ENCODE data around the gene EPB41L4B. TPM values are rescaled to one million over a fixed set of nuclear protein-coding genes. Genes with fewer than 3 reads are reported as not detected.

EPB41L4B gene
- total and polyA plus RNA-seq, 2 of the 13 experiments (the other 11 are each of a cell fraction or from before 2014, with no cell fraction given), result 17.6 to 22.1 TPM

GRCh38 chr9:109179801-109180523, 140.9 kb downstream of the EPB41L4B start:
- CTCF ChIA-PET (ENCODE audit: low intra/inter-chr PET ratio, low total read pairs), result no interaction called here
- FAIRE-seq (no peak), DNase-seq (ENCODE audit: low spot score) (no peak), ATAC-seq (no peak)
- intact Hi-C loops (cut with micrococcal nuclease; ENCODE audit: unreplicated experiment) (loop anchor here (5.0 kb wide), 3 partner anchors 58 to 167 kb away; no protein-coding TSS in a partner anchor), in situ Hi-C loops (cut with HindIII; ENCODE audit: extremely low pct_ligation_motif_present, low pct_unique_long_range_greater_than_20kb) (loop anchor here (25.0 kb wide), 1 partner anchor 332 kb away; no protein-coding TSS in a partner anchor)
- 49% methylated on average over 7 of the region's 9 CpGs for WGBS (ENCODE audit: low lambda C conversion rate)
- H3K4me2 ChIP-seq (ENCODE audit: low read depth, low read length), result 0 out of 2 replicates have a peak overlapping the region, but pooled peaks have one; percentile 11
- H3K27ac ChIP-seq (ENCODE audit: extremely low read length, insufficient read depth, low read length), result no peak overlapping the region
- no TSS peak for BruUV-seq (replicated peaks)
- no peak overlapping the region for H2AFZ ChIP-seq (ENCODE audit: low read length)
- H3K27me3 ChIP-seq (ENCODE audit: control insufficient read depth in 1 of 2, insufficient read depth in 2 of 2, low read length in 2 of 2), result 0 out of 5 replicates have a peak, but pooled peaks cover 0 to 2% of the 10 kb centered on the region in 2 experiments
- H3K9me3 ChIP-seq (ENCODE audit: low read length), result no peaks in the 10 kb centered on the region
- H3K36me3 ChIP-seq (replicated peaks in 1 of 2; ENCODE audit: control insufficient read depth in 1 of 2, insufficient read depth in 2 of 2, low read length in 2 of 2), result no peaks in the 10 kb centered on the region
- TF ChIP-seq STAG1 (CRISPR knock-in tag; IDR thresholded peaks at IDR 0.05), result 0 out of 2 replicates have a peak, but pooled peaks have one; percentile 10
- TF ChIP-seq JUND (CRISPR knock-in tag; IDR thresholded peaks at IDR 0.05), result no peak
- no peak for TF ChIP-seq NFYB (CRISPR knock-in tag; IDR thresholded peaks at IDR 0.05)
- TF ChIP-seq ZSCAN29 (CRISPR knock-in tag; conservative IDR thresholded peaks at IDR 0.05), result no peak
- no peak for TF ChIP-seq HMG20A (CRISPR knock-in tag; IDR thresholded peaks at IDR 0.05; ENCODE audit: borderline replicate concordance)
- H4K20me1 ChIP-seq (ENCODE audit: insufficient read depth, low read length), result no peaks in the 10 kb centered on the region
- H3K79me2 ChIP-seq (ENCODE audit: insufficient read depth, low read length), result no peaks in the 10 kb centered on the region
- H3K4me3 ChIP-seq (replicated peaks in 1 of 3; ENCODE audit: insufficient read depth in 1 of 3, low read depth in 2 of 3, low read length in 3 of 3), result no peak overlapping the region
- no peak overlapping the region for H3K9ac ChIP-seq (ENCODE audit: insufficient read depth, low read depth, low read length)
- POLR2A ChIA-PET, result interaction anchor here (1.0 kb wide), 1 partner anchor 8 kb away, joined by 3 read pairs; no protein-coding TSS in a partner anchor
- peaks cover 50% of the 10 kb centered on the region for H3K4me1 ChIP-seq (ENCODE audit: insufficient read depth, low read length)

GRCh38 chr9:109176963-109177362, 143.9 kb downstream of the EPB41L4B start:
- FAIRE-seq, result no peak
- H3K9ac ChIP-seq (ENCODE audit: insufficient read depth, low read depth, low read length), result no peak overlapping the region
- TF ChIP-seq ZNF768 (CRISPR knock-in tag; IDR thresholded peaks at IDR 0.05), result peak; percentile 28; the same call in 1 of the 2 replicates
- no peak for TF ChIP-seq FOXP1 (IDR thresholded peaks at IDR 0.05)
- TF ChIP-seq FOXP1 (CRISPR knock-in tag; IDR thresholded peaks at IDR 0.05), result no peak
- H3K36me3 ChIP-seq (replicated peaks in 1 of 2; ENCODE audit: control insufficient read depth in 1 of 2, insufficient read depth in 2 of 2, low read length in 2 of 2), result no peaks in the 10 kb centered on the region
- no peak overlapping the region for H3K4me2 ChIP-seq (ENCODE audit: low read depth, low read length)
- in situ Hi-C loops (cut with HindIII; ENCODE audit: extremely low pct_ligation_motif_present, low pct_unique_long_range_greater_than_20kb), result loop anchor here (25.0 kb wide), 1 partner anchor 335 kb away; no protein-coding TSS in a partner anchor
- no peak overlapping the region for H3K27ac ChIP-seq (ENCODE audit: extremely low read length, insufficient read depth, low read length)
- no peaks in the 10 kb centered on the region for H3K79me2 ChIP-seq (ENCODE audit: insufficient read depth, low read length)
- 0 out of 5 replicates have a peak, but pooled peaks cover 0 to 2% of the 10 kb centered on the region in 2 experiments for H3K27me3 ChIP-seq (ENCODE audit: control insufficient read depth in 1 of 2, insufficient read depth in 2 of 2, low read length in 2 of 2)
- H3K4me1 ChIP-seq (ENCODE audit: insufficient read depth, low read length), result peaks cover 25% of the 10 kb centered on the region
- BruUV-seq (replicated peaks), result no TSS peak
- CTCF ChIA-PET (ENCODE audit: low intra/inter-chr PET ratio, low total read pairs), result no interaction called here
- ATAC-seq, result no peak
- POLR2A ChIA-PET, result no interaction called here
- H3K4me3 ChIP-seq (replicated peaks in 1 of 3; ENCODE audit: insufficient read depth in 1 of 3, low read depth in 2 of 3, low read length in 3 of 3), result no peak overlapping the region
- intact Hi-C loops (cut with micrococcal nuclease; ENCODE audit: unreplicated experiment), result no loop called here
- no peaks in the 10 kb centered on the region for H3K9me3 ChIP-seq (ENCODE audit: low read length)
- DNase-seq (ENCODE audit: low spot score), result no peak
- WGBS (ENCODE audit: low lambda C conversion rate), result 51% methylated on average over 2 of the region's 2 CpGs
- no peak overlapping the region for H2AFZ ChIP-seq (ENCODE audit: low read length)
- H4K20me1 ChIP-seq (ENCODE audit: insufficient read depth, low read length), result no peaks in the 10 kb centered on the region

Measured in HepG2 (cell line).